Fibroblast of skin of left quadriceps (primary cell): ENCODE data around the gene SP7.
"Not testable (repeated sequence)": the region's sequence is repeated elsewhere in the genome, so short reads cannot be mapped to it uniquely, and the experiment has no call there.

ENCODE experiments used
- DNase-seq, 2 experiments: peaks; one replicate each; pipeline ENCODE4 v3.0.0-alpha.2; 2013; ENCODE audit warnings: low read depth in 2 of 2

The SP7 gene

DNA sequence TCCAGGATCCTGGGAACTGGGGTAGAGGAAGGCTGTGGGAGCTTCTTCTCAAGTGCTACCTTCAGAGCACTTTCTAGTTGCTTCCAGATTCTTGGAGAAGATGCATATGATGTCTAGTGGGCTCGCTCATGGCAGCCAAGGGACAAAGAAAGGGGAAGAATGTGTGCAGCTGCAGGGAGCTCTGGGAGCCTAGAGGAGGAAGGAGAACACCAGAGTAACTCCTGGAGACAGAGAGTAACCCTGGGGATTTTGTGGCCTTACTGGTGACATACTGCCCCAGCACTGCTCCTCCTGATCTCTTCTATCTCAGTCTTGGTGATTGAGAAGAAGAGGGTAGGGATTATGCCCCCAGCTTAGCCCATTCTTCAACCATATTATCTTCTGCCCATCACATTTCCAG is 10.3 kb upstream of the SP7 start:
- DNase-seq, result no peak

GRCh38 chr12:53345486-53346188 is 9.5 kb upstream of the SP7 start:
- peak; percentile 84 to 86 for DNase-seq

GRCh38 chr12:53344824-53345485 is 8.8 kb upstream of the SP7 start:
- DNase-seq, result peak; percentile 54 to 62

GRCh38 chr12:53344487-53344823 is 8.3 kb upstream of the SP7 start:
- DNase-seq, result no peak

- no peak for DNase-seq
These were observed 7.8 kb upstream of the SP7 start for GRCh38 chr12:53343969-53344368.

DNA sequence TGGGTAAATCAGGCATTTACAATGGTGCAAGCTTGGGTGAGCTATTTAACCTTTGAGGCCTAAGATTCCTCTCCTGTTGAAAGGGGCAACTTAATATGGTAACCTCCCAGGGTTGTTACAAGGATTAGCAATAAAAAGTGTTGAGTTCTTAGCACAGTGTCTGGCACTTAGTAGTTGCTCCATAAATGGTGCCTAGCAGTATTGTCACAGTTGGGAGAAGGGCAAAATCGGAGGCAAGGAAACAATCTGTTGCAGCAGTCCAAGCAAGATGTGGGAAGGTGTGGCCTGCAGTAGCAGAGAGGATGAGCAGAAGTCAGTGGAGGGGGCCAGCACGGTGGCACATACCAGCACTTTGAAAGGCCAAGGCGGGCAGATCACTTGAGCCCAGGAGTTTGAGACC is 7.3 kb upstream of the SP7 start:
- DNase-seq, result no peak

DNA sequence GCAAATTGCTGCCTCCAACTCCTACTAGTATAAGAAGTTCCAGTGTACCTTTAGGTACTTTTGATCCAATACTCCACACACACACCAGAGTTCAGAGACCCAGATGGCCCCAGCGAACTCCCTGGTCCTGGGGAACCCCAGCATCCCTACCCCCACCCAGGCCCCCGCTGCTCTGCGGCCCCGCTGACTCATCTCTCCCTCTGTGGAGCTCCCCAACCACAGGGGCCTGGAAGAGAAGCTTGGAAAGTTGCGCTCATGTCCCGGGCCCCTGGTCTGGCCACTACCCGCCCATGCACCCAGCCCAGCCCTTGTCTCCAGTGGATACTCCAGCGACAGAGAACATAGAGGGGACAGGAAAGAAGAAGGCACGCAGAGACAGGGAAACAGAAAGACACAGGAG is 4.2 kb upstream of the SP7 start:
- no peak for DNase-seq

DNA sequence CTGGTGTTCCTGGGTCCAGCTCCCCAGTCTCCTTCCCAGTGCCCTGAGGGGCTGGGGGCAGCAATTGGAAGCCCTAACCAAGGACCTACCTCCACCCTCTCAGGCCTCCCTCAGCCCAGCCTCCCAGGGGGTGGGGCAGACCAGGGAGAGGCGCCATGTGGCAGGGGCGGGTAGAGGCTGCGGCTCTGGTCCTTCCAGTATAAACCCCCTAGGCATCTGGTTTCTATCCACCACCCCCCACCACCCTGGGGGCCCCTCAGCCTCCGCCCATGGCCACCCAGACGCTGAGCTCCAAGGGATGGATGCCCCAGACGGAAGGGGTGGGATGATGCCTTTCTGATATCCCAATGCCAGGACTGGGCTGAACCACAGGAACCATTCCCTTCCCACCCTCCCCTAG is 2.8 kb upstream of the SP7 start:
- DNase-seq, result no peak

- DNase-seq, result no peak
These were observed 1.9 kb upstream of the SP7 start for GRCh38 chr12:53338017-53338416.

DNA sequence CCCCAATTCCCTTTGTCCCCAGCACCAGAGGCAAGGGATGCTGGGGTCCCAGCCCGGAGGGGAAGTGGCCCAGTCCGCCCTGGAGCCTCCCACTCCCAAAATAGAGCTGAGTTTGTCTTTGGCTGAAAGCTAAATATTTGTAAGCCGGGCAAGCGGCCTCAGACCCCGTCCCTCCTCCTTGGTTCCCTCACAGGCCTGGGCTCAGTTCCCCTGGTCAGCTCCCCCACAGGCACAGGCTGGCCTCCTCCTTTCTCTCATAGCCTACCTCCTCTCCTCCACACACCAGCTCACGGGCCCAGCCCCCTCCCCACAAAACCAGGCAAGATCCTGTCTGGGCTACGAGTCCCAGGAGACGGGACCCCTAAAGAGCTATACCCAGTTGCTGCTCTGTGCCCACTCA is 1.3 kb downstream of the SP7 start:
- no peak for DNase-seq

DNA sequence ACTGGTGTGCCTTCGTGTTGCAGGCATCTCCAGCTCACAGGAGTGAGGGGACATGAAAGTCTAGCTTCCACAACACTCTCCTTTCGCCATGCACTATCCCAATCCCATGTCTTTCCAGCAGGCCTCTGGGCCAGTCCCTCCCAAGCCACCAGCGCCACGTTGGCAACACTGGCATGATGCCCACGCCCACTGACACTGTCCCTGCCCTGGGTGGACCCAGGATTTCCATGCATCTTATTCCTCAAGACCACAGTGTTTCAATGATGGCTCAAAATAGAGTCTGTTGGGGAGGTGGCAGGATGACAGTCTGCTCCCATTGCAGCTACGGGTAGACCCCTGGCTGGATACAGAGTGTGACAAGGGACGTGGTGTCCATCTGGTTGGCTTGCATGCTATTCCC is 2.3 kb downstream of the SP7 start:
- DNase-seq, result no peak

DNA sequence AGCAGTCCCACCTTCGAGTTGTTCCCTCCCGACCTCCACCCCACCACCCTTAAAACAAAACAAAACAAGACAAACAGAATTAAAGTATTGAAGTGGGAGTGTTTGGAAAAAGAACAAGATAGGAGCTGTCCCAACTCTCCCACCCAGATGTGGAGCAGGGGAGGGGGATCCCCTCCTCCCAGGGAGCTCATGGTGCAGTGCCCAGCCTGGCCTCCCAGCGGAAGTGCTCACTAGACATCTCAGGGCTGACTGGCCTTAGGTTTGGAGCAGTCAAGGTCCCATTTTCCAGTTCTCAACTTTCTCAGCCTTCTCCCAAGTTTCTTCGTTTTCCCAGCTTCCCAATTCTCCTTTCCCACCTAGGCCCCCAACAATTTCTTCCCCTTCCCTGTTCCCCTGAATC is 2.9 kb downstream of the SP7 start:
- no peak for DNase-seq

GRCh38 chr12:53332744-53333143 is 3.4 kb downstream of the SP7 start:
- no peak for DNase-seq

DNA sequence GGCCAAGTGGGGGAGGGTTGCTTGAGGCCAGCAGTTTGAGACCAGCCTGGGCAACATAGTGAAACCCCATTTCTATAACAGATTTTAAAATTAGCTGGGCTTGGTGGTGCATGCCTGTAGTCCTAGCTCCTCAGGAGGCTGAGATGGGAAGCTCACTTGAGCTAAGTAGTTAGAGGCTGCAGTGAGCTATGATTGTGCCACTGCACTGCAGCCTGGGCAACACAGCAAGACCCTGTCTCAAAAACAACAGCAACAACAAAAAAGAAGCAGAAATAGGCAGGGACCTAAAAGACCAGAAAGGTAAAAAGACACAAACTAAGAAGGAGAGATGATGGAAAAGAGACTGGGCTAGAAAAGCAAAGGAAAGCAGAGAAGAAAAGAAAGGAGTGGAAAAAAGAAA is 3.8 kb downstream of the SP7 start:
- DNase-seq, result not testable (repeated sequence)

DNA sequence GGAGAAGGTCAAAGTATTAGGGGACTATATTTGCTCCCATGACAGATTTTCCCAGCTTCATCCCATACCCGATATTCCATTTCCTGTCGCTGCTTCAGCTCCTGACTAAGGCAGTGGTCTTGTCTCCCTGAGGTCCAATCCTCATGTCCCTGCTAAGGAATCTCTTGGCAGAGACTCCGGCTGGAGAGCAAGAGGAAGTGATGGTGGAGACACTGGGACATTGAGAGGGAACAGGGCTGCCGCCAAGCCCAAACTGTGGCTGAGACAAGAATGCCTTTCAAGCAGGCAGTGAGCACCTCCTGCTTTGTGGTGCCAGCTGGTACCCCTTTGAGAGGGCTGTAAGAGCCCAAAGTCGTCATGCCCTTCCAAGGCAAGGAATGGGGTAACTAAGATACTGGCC is 5.5 kb downstream of the SP7 start:
- DNase-seq, result no peak

GRCh38 chr12:53328043-53328435 is 8.1 kb downstream of the SP7 start:
- DNase-seq, result no peak

DNA sequence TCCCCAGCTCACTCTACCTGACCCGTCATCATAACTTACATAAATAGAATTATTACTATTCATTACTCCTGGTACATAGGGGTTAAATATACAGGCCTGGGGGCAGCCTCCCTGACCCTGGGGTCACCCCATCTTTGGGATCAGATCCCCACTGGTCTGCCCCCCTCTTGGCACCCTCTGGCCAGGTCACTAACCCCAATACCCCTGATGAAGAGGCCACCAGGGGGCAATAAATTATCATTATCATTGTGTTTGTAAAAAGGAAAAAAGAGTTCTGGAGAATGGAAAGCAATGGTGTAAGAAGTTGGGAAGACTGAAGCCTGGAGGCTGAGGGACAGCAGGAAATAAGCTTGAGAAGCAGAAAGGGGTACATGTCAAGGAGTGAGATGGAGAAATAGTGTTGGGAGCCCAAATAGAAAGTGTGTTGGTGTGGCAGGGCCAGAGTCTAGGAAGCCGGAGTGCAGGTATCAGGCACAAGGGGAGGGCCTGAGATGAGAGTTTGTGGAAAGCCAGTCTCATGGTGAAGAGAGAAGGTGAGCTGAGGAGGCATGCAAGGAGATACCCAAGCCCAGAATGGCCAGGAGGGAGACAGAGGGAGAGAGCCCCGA is 8.6 kb downstream of the SP7 start:
- no peak for DNase-seq

DNA sequence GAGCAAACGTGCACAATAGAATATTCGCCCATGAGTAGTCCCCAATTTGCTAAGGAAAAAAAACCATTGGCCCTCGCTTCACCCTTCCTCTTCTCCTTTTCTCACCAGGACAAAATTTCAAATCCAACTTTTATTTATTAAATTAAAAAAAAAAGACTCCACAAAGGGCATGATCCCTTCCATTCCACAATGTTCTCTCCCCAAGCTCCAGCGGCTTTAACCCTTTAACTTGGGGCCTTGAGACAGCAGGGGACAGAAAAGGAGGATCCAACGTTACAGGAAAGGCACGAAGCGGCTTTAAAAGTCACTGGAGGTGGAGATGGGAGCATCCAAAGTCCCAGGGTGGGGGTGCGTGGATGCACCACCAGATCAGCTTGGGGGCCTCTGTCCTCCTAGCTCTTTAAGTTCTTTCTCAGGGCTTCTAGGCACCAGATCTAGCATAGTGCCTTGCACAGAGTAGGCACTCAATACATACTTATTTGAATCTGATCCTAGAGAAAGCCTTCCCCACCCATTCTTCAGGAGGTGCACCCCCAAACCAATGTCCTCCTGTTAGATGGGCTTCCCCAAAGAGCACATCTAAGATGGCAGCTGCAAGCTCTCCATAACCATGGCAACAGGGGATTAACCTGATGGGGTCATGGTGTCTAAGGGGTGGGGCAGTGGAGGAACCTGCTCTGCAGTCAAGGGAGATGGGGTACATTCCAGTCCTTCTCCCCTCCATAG is 9.5 kb downstream of the SP7 start:
- DNase-seq, result no peak

DNA sequence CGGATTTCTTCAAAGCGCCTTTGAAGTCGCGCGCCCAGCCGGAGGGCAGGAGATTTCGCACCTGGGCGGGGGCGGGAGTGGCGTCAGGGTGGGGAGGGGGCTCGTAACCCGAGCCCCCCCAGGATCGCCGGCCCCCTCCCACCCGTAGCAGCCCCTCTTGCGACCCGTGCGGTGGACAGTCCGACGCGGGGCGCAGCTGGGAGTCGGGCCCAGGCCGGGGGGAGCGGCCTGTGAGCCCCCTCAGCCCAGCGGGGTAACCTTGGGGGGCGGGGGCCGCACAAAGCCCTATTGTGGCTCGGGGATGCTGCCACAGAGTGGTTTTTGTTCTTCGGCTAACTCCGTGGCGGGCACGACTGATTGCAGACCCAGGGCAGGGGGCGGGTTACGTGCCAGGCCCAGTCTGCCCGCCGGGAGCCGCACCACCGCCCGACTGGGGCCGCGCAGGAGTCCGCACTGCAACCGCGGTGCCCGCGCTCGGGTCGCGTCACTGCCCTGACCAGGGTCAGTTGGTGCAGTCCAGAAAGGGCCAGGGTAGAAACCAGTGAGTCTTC is 10.6 kb downstream of the SP7 start:
- DNase-seq, result no peak

DNA sequence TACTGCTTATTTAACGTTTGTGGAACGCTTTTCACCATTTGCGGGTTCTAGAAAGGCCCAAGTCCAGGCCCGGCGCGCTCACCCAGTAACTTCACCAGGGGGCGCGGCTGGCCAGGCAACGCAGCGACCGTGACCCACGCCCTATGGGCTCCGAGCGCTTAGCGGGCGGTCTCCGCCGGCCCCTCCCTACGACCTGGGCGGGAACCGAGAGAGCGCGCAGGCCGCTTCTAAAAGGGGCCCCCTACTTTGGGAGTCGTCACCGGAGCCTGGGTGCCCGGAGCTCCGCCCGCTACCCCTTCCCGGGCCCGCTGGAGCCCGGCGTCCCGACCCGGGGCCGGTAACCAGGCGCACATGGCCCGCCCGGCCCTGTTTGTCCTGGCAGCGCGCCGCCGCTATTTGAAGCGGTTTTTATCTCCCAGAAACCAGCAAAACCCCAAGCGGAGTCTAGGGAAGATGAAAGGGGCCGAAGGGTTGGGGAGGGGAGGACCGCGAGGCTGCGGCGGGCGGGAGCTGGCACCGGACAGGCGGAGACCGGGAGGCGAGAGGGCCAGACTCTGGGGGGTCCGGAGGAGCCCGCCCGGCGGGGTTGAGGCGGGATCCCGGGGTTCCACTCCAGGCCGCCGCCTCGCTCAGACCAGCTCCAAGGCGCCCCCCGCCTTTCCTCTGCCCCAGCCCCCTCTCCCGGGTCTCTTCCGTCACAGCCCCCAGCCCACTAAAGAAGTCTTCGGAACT is 11.2 kb downstream of the SP7 start:
- DNase-seq, result peak; percentile 79 to 80

GRCh38 chr12:53324113-53324778 is 11.9 kb downstream of the SP7 start:
- DNase-seq, result no peak
